HG03159 (cell line): Measurements from ENCODE around the gene SEC23IP.
A peak's percentile ranks its signal among the peaks of the same experiment; 100 is the strongest.
"Not testable (repeated sequence)": the region's sequence is repeated elsewhere in the genome, so short reads cannot be mapped to it uniquely, and the experiment has no call there.

Experiments used
- ATAC-seq: cut with Tn5 transposase; IDR thresholded peaks from one replicate; pipeline ENCODE4 v1.9.1; 2021; ENCODE audit warnings: mild to moderate bottlenecking, moderate library complexity; ENCODE audit not compliant: unreplicated experiment

The SEC23IP gene

GRCh38 chr10:119892188-119893065 is at the start of gene SEC23IP:
Gene SEC23IP (plus strand): TSS chr10:119892730. CDS start chr10:119892783, 53 bp downstream.
- peak; percentile 99 for ATAC-seq

- ATAC-seq, result no peak
These were observed 46.9 kb upstream of the SEC23IP start for GRCh38 chr10:119845656-119846055.

DNA sequence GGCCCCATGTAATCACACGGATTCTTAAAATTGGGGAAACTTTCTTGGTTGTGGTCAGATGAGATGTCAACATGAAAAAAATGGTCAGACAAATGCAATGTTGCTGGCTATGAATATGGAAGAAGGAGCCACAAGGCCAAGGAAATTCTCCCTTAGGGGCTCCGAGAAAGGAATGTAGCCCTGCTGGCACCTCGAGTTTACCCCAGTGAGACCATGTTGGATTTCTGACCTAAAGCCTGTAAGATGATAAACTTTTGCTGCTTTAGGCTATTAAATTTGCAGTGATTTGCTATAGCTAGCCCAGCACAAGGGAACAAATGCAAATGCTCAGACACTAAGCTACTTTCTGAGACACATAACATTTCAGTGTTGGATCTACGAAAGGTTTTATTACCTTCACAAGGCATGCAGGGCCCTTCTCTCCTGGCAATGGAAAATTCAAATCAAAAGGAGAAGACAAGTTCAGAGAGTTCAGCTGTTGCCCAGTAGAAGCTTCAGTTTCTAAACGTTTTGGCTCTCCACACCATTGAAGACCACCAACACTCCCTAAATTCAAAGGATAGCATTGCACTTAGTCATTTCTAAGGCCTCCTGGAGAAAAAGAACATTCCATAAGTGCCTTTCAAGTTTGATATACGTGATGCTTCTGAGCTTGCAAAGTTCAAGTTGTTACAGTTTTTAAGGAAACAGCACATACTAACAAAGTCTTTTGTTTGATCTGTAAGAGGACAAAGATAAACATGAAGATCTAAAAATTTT is 43.3 kb upstream of the SEC23IP start:
- ATAC-seq, result no peak

DNA sequence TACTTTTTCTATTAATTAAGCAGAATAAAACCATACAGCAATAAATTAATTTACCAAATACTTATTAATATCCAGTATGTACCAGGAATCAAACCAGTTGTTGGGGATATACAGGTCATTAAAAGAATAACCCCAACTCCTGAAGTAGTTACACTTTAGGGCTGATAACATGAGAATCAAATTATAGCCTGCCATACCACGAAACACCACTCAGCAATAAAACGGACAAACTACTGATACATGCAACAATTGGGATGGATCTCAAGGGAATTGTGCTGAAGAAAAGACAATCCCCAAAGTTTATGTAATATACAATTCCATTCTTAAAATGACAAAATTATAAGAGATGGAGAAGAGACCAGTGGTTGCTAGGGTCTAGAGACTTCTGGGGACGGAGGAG is 42.6 kb upstream of the SEC23IP start:
- no peak for ATAC-seq

DNA sequence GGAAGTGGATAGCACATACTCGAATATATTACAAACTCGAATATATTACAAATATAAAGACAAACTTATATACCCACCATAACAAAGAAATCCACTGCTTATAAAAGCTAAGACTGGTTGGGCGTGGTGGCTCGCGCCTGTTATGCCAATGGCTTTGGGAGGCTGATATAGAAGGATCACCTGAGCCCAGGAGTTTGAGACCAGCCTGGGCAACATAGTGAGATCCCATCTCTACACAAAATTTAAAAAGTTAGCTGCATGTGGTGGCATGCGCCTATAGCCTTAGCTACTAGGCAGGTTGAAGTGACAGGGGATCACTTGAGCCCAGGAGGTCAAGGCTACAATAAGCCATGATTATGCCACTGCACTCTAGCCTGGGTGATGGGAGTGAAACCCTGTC is 40.3 kb upstream of the SEC23IP start:
- no peak for ATAC-seq

GRCh38 chr10:119852822-119853221 is 39.7 kb upstream of the SEC23IP start:
- no peak for ATAC-seq

DNA sequence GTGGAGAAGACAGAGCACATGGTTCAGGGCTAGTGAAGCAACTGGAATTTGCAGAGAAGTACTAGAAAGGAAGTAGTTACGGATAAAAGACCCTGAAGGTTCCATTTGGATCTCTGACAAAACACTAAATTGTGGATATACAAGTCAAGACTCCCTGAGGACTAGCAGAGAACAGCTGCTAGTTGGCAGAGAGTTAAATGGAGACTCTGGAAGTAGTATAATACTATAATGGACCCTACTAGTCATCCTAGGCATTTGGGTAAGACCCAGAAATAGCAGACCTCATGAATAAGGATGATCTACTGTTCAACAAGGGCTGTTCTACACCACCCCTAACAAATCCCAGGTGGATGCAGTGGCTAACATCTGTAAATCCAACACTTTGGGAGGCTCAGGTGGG is 39.0 kb upstream of the SEC23IP start:
- no peak for ATAC-seq

DNA sequence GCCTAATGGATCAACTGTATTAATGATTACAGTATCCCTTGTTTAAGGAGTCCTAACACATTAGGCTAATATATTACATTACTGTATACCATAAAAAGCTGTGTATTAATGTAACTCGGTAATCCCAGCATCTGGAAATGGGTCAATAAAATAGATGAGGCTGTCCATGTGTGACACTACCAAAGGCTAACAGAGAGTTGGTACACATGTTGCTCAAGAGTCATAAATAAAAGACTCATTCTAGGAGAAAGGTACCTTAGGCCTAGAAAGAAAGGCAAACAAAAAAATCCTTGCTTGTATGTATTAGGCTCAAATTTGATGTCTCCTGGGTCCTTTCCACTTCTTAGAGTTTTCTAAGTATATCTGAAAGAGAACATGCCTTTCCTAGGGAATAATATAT is 34.5 kb upstream of the SEC23IP start:
- ATAC-seq, result no peak

- ATAC-seq, result no peak
These were observed 32.9 kb upstream of the SEC23IP start for GRCh38 chr10:119859420-119860258.

GRCh38 chr10:119860866-119861607 is 31.5 kb upstream of the SEC23IP start:
- ATAC-seq, result no peak

- no peak for ATAC-seq
These were observed 30.0 kb upstream of the SEC23IP start for GRCh38 chr10:119862524-119862923.

- ATAC-seq, result no peak
These were observed 28.5 kb upstream of the SEC23IP start for GRCh38 chr10:119863951-119864565.

GRCh38 chr10:119865699-119866240 is 26.8 kb upstream of the SEC23IP start:
- ATAC-seq, result no peak

- no peak for ATAC-seq
These were observed 25.2 kb upstream of the SEC23IP start for GRCh38 chr10:119867317-119867716.

DNA sequence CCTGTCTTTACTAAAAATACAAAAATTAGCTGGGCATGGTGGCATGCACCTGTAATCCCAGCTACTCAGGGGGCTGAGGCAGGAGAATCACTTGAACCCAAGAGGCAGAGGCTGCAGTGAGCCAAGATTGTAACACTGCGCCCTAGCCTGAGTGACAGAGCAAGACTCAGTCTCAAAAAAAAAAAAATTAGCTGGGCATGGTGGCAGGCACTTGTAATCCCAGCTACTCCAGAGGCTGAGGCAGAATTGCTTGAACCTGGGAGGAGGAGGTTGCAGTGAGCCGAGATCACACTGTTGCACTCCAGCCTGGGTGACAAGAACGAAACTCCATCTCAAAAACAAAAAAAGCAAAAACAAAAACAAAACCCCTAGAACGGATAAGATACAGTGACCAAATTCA is 23.1 kb upstream of the SEC23IP start:
- ATAC-seq, result not testable (repeated sequence)

DNA sequence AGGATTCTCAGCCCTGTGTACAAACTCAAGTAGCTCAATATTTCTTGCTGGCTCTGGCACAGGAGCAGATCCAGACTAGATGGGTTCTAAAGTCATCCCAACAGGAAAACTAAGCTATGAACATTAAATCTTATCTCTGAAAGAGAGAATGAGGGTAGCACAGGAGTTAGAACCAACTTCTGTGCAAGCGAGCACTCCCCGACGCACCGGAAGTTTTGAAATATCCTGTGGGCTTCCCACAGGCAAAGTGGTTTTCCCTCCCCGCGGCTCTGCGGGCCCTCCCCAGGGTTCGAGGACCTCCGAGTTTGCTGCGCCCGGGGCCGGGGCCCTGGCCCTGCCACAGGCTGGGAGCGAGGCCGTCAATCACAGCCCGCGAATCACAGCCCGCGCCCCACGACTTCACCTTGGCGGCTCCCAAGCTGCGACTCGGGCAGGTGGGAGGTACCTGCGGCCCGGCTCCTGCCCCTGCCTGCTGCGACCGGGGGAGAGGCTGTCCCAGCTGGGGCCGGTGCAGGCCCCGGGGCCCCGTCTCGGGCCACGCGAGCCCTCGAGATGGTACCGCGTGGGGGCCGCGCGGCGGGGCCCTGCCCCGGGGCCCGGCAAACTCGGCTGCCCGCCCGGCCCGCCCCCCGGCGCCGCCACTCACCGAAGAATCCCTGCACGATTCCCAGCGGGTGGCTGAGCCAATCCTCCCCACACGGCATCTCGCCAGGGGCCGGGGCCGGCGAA is 20.5 kb upstream of the SEC23IP start:
- peak; percentile 42 for ATAC-seq

- peak; percentile 33 for ATAC-seq
These were observed 20.0 kb upstream of the SEC23IP start, which contains the start of gene MCMBP for GRCh38 chr10:119872610-119872859. Gene MCMBP (minus strand): TSS chr10:119872843. CDS start chr10:119872584, 259 bp downstream.

GRCh38 chr10:119872860-119873681 is 19.5 kb upstream of the SEC23IP start:
- peak; percentile 91 for ATAC-seq
